Measurements from ENCODE around the gene GNAI3. TPM values are rescaled to one million over a fixed set of nuclear protein-coding genes. Genes with fewer than 3 reads are reported as not detected.

Gene GNAI3
- total RNA-seq, 4 donors from 2014 or later, result 2.3 to 20.0 (median 5.8) TPM

GRCh38 chr1:109501644-109502363 is 46.6 kb upstream of the GNAI3 start:
- intact Hi-C loops (cut with DNase I; ENCODE audit: low total_unique reads), result no loop called here
- DNase-seq, result no peak
- no peak overlapping the region for H3K4me3 ChIP-seq
- H3K27ac ChIP-seq, result peak overlapping the region; percentile 26 to 35
- H3K9me3 ChIP-seq, result no peaks in the 10 kb centered on the region
- no peak for TF ChIP-seq POLR2A (IDR thresholded peaks at IDR 0.05)
- no peak for TF ChIP-seq CTCF (IDR thresholded peaks at IDR 0.05)
- no peaks in the 10 kb centered on the region for H3K36me3 ChIP-seq
- no peaks in the 10 kb centered on the region for H3K27me3 ChIP-seq
- H3K4me1 ChIP-seq, result peaks cover 0 to 5% of the 10 kb centered on the region in 2 donors

- Histone ChIP-seq H3K4me3 (no peak overlapping the region), H3K9me3 (no peaks in the 10 kb centered on the region), H3K4me1 (peaks cover 0 to 5% of the 10 kb centered on the region in 2 donors), H3K27ac (no peak overlapping the region), H3K27me3 (no peaks in the 10 kb centered on the region), H3K36me3 (no peaks in the 10 kb centered on the region)
- TF ChIP-seq CTCF (IDR thresholded peaks at IDR 0.05) (no peak), POLR2A (IDR thresholded peaks at IDR 0.05) (no peak)
- DNase-seq, result no peak
- intact Hi-C loops (cut with DNase I; ENCODE audit: low total_unique reads), result no loop called here
Measured at GRCh38 chr1:109502364-109502851, 46.0 kb upstream of the GNAI3 start.

GRCh38 chr1:109503935-109504334 is 44.5 kb upstream of the GNAI3 start:
- Histone ChIP-seq H3K27ac (no peak overlapping the region), H3K36me3 (no peaks in the 10 kb centered on the region), H3K9me3 (no peaks in the 10 kb centered on the region), H3K27me3 (no peaks in the 10 kb centered on the region), H3K4me1 (no peaks in the 10 kb centered on the region), H3K4me3 (no peak overlapping the region)
- intact Hi-C loops (cut with DNase I; ENCODE audit: low total_unique reads), result no loop called here
- DNase-seq, result no peak
- TF ChIP-seq POLR2A (IDR thresholded peaks at IDR 0.05), result no peak
- TF ChIP-seq CTCF (IDR thresholded peaks at IDR 0.05), result no peak

GRCh38 chr1:109504974-109505373 is 43.4 kb upstream of the GNAI3 start:
- Histone ChIP-seq H3K27ac (no peak overlapping the region), H3K36me3 (no peaks in the 10 kb centered on the region), H3K27me3 (no peaks in the 10 kb centered on the region), H3K4me3 (no peak overlapping the region), H3K4me1 (no peaks in the 10 kb centered on the region), H3K9me3 (no peaks in the 10 kb centered on the region)
- intact Hi-C loops (cut with DNase I; ENCODE audit: low total_unique reads), result no loop called here
- DNase-seq, result no peak
- no peak for TF ChIP-seq POLR2A (IDR thresholded peaks at IDR 0.05)
- no peak for TF ChIP-seq CTCF (IDR thresholded peaks at IDR 0.05)

- intact Hi-C loops (cut with DNase I; ENCODE audit: low total_unique reads), result no loop called here
- no peak for DNase-seq
- no peaks in the 10 kb centered on the region for H3K36me3 ChIP-seq
- TF ChIP-seq CTCF (IDR thresholded peaks at IDR 0.05), result no peak
- TF ChIP-seq POLR2A (IDR thresholded peaks at IDR 0.05), result no peak
- no peaks in the 10 kb centered on the region for H3K27me3 ChIP-seq
- H3K4me1 ChIP-seq, result no peaks in the 10 kb centered on the region
- no peak overlapping the region for H3K4me3 ChIP-seq
- H3K27ac ChIP-seq, result no peak overlapping the region
- no peaks in the 10 kb centered on the region for H3K9me3 ChIP-seq
Measured at GRCh38 chr1:109508001-109508872, 40.2 kb upstream of the GNAI3 start.
